K562 (cell line): ENCODE measurements around the gene ZNF473. TPM values are rescaled to one million over a fixed set of nuclear protein-coding genes. Genes with fewer than 3 reads are reported as not detected.
A peak's percentile ranks its signal among the peaks of the same experiment; 100 is the strongest.

Experiments
- BCOR ChIP-seq: fragments of 450-650 bp; IDR thresholded peaks from 2 replicates; pipeline ENCODE4 v1.6.1; 2016
- CBX5 ChIP-seq: IDR thresholded peaks from 2 replicates; pipeline ENCODE4 v1.6.1; 2014; ENCODE audit warnings: low read depth, borderline replicate concordance
- CC2D1A ChIP-seq: fragments of 450-650 bp; IDR thresholded peaks from 2 replicates; pipeline ENCODE4 v1.6.1; 2017; ENCODE audit warnings: mild to moderate bottlenecking
- MAFF ChIP-seq: IDR thresholded peaks from 2 replicates; pipeline ENCODE4 v1.6.1; 2012; ENCODE audit warnings: low read length, improper control_type of control experiment
- PYGO2 ChIP-seq: fragments of 450-650 bp; IDR thresholded peaks from 2 replicates; pipeline ENCODE4 v1.6.1; 2016; ENCODE audit warnings: mild to moderate bottlenecking, missing genetic modification characterization, moderate library complexity, missing compliant biosample characterization
- SMAD4 ChIP-seq: fragments of 250-450 bp; sonication (Bioruptor Pico); conservative IDR thresholded peaks from 2 replicates; pipeline ENCODE4 v1.8.0; 2021; ENCODE audit warnings: inconsistent platforms, mild to moderate bottlenecking, moderate library complexity
- YY1 ChIP-seq, 3 experiments: IDR thresholded peaks; 2 replicates each; pipeline ENCODE4 v1.6.1; 2011; ENCODE audit warnings: low read length in 2 of 3, mild to moderate bottlenecking in 2 of 3, moderate library complexity in 2 of 3, borderline replicate concordance in 1 of 3, control low read depth in 1 of 3, low read depth in 1 of 3; ENCODE audit not compliant: insufficient read depth in 3 of 3, insufficient replicate concordance in 2 of 3, control insufficient read depth in 1 of 3, insufficient read length in 1 of 3; ENCODE audit errors: extremely low read depth in 1 of 3
- ZC3H4 ChIP-seq: sonication (generic); formaldehyde crosslinking; IDR thresholded peaks from 2 replicates; pipeline ENCODE4 v1.9.0; 2021; ENCODE audit warnings: missing genetic modification reagents, borderline replicate concordance
- ZFP36 ChIP-seq: fragments of 150-350 bp; IDR thresholded peaks from 2 replicates; pipeline ENCODE4 v1.6.1; 2018; ENCODE audit warnings: low read length, low read depth; ENCODE audit not compliant: partially characterized antibody
- ZNF232 ChIP-seq: sonication (generic); formaldehyde crosslinking; IDR thresholded peaks from 2 replicates; pipeline ENCODE4 v1.8.0; 2022; ENCODE audit warnings: mild to moderate bottlenecking, missing genetic modification reagents
- ZNF76 ChIP-seq: fragments of 250-450 bp; sonication (Bioruptor Pico); IDR thresholded peaks from 2 replicates; pipeline ENCODE4 v1.4.0; 2020; ENCODE audit warnings: mild to moderate bottlenecking, moderate library complexity, borderline replicate concordance
- polyA plus RNA-seq, 8 experiments: library from polyadenylated mRNA; depleted of rRNA in 4 of 8; stranded (reverse) in 5 of 8; unstranded in 3 of 8; fragments of >200 nt; fragmentation: Nextera tagmentation in 2 of 8; fragmentation: Illumina TruSeq in 1 of 8; extraction: Ambion mirVana in 2 of 8; extraction: Trizol in 1 of 8; gene quantifications; 2 replicates each; pipeline versions ENCODE4 v1.2.1 to v1.2.3, GENCODE V29; 2011 to 2014; ENCODE audit warnings: inconsistent platforms in 1 of 8, missing spikeins in 1 of 8
- total RNA-seq, 7 experiments: library from RNA; depleted of rRNA in 6 of 7; stranded (reverse); fragments of >200 nt in 6 of 7; fragmentation: Illumina TruSeq in 2 of 7; extraction: Trizol in 2 of 7; gene quantifications; 2 replicates each; pipeline versions ENCODE4 v1.2.1 to v1.2.3, GENCODE V29; 2011 to 2021; ENCODE audit warnings: low replicate concordance in 1 of 7
- TF ChIP-seq, protein P1 (sequence below): IDR thresholded peaks from 2 replicates; pipeline ENCODE4 v1.6.1; 2016; ENCODE audit warnings: missing genetic modification characterization, missing compliant biosample characterization
- TF ChIP-seq, protein P2 (sequence below): sonication (generic); formaldehyde crosslinking; IDR thresholded peaks from 2 replicates; pipeline ENCODE4 v1.8.0; 2022; ENCODE audit warnings: mild to moderate bottlenecking, missing genetic modification reagents
- TF ChIP-seq, protein P3 (sequence below): fragments of 250-450 bp; sonication (Bioruptor Pico); IDR thresholded peaks from 2 replicates; pipeline ENCODE4 v1.4.0; 2020
- TF ChIP-seq, protein P4 (sequence below): fragments of 450-650 bp; IDR thresholded peaks from 2 replicates; pipeline ENCODE4 v1.6.1; 2016; ENCODE audit warnings: missing biosample characterization, missing genetic modification characterization
- TF ChIP-seq, protein P5 (sequence below): IDR thresholded peaks from 2 replicates; pipeline ENCODE4 v1.6.1; 2011; ENCODE audit warnings: borderline replicate concordance, low read depth, mild to moderate bottlenecking, moderate library complexity, low read length; ENCODE audit not compliant: insufficient read depth, poor library complexity, severe bottlenecking

ZNF473 gene
- total and polyA plus RNA-seq, 9 of the 15 experiments (the other 6 are each of a cell fraction or from before 2014, with no cell fraction given): 8.2 to 34.0 (median 28.5) TPM

DNA sequence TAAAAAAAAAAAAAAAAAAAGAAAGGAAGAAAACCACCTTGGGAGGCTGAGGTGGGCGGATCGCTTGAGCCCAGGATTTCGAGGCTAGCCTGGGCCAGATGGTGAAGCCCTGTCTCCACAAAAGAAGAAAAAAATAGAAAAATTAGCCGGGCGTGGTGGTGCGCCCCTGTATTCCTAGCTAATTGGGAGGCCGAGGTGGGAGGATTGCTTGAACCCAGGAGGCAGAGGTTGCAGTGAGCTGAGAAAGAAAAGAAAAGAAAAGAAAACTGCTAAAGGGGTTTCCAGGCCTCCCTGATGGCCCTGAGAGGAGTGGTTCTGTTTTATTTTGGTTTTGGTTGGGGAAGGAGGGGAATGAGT lies 723 bp downstream of the ZNF473 start (continued):
- no peak for TF ChIP-seq YY1 (IDR thresholded peaks at IDR 0.05; ENCODE audit: borderline replicate concordance in 1 of 3, control insufficient read depth in 1 of 3, extremely low read depth in 1 of 3, insufficient read depth in 3 of 3, insufficient read length in 1 of 3, insufficient replicate concordance in 2 of 3, low read depth in 1 of 3, low read length in 2 of 3)
- no peak for TF ChIP-seq MAFF
- TF ChIP-seq, protein P1, sequence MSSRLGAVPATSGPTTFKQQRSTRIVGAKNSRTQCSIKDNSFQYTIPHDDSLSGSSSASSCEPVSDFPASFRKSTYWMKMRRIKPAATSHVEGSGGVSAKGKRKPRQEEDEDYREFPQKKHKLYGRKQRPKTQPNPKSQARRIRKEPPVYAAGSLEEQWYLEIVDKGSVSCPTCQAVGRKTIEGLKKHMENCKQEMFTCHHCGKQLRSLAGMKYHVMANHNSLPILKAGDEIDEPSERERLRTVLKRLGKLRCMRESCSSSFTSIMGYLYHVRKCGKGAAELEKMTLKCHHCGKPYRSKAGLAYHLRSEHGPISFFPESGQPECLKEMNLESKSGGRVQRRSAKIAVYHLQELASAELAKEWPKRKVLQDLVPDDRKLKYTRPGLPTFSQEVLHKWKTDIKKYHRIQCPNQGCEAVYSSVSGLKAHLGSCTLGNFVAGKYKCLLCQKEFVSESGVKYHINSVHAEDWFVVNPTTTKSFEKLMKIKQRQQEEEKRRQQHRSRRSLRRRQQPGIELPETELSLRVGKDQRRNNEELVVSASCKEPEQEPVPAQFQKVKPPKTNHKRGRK (tag): 0 out of 2 replicates have a peak, but pooled peaks have one; percentile 30
- TF ChIP-seq ZNF76 (CRISPR knock-in tag): no peak
- TF ChIP-seq, protein P2, sequence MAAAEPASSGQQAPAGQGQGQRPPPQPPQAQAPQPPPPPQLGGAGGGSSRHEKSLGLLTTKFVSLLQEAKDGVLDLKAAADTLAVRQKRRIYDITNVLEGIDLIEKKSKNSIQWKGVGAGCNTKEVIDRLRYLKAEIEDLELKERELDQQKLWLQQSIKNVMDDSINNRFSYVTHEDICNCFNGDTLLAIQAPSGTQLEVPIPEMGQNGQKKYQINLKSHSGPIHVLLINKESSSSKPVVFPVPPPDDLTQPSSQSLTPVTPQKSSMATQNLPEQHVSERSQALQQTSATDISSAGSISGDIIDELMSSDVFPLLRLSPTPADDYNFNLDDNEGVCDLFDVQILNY (CRISPR knock-in tag): no peak
- TF ChIP-seq CBX5: no peak
- no peak for TF ChIP-seq SMAD4 (CRISPR knock-in tag)
- TF ChIP-seq, protein P3, sequence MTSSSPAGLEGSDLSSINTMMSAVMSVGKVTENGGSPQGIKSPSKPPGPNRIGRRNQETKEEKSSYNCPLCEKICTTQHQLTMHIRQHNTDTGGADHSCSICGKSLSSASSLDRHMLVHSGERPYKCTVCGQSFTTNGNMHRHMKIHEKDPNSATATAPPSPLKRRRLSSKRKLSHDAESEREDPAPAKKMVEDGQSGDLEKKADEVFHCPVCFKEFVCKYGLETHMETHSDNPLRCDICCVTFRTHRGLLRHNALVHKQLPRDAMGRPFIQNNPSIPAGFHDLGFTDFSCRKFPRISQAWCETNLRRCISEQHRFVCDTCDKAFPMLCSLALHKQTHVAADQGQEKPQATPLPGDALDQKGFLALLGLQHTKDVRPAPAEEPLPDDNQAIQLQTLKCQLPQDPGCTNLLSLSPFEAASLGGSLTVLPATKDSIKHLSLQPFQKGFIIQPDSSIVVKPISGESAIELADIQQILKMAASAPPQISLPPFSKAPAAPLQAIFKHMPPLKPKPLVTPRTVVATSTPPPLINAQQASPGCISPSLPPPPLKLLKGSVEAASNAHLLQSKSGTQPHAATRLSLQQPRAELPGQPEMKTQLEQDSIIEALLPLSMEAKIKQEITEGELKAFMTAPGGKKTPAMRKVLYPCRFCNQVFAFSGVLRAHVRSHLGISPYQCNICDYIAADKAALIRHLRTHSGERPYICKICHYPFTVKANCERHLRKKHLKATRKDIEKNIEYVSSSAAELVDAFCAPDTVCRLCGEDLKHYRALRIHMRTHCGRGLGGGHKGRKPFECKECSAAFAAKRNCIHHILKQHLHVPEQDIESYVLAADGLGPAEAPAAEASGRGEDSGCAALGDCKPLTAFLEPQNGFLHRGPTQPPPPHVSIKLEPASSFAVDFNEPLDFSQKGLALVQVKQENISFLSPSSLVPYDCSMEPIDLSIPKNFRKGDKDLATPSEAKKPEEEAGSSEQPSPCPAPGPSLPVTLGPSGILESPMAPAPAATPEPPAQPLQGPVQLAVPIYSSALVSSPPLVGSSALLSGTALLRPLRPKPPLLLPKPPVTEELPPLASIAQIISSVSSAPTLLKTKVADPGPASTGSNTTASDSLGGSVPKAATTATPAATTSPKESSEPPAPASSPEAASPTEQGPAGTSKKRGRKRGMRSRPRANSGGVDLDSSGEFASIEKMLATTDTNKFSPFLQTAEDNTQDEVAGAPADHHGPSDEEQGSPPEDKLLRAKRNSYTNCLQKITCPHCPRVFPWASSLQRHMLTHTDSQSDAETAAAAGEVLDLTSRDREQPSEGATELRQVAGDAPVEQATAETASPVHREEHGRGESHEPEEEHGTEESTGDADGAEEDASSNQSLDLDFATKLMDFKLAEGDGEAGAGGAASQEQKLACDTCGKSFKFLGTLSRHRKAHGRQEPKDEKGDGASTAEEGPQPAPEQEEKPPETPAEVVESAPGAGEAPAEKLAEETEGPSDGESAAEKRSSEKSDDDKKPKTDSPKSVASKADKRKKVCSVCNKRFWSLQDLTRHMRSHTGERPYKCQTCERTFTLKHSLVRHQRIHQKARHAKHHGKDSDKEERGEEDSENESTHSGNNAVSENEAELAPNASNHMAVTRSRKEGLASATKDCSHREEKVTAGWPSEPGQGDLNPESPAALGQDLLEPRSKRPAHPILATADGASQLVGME: no peak
- TF ChIP-seq, protein P4, sequence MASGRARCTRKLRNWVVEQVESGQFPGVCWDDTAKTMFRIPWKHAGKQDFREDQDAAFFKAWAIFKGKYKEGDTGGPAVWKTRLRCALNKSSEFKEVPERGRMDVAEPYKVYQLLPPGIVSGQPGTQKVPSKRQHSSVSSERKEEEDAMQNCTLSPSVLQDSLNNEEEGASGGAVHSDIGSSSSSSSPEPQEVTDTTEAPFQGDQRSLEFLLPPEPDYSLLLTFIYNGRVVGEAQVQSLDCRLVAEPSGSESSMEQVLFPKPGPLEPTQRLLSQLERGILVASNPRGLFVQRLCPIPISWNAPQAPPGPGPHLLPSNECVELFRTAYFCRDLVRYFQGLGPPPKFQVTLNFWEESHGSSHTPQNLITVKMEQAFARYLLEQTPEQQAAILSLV (tag): no peak
- TF ChIP-seq, protein P5, sequence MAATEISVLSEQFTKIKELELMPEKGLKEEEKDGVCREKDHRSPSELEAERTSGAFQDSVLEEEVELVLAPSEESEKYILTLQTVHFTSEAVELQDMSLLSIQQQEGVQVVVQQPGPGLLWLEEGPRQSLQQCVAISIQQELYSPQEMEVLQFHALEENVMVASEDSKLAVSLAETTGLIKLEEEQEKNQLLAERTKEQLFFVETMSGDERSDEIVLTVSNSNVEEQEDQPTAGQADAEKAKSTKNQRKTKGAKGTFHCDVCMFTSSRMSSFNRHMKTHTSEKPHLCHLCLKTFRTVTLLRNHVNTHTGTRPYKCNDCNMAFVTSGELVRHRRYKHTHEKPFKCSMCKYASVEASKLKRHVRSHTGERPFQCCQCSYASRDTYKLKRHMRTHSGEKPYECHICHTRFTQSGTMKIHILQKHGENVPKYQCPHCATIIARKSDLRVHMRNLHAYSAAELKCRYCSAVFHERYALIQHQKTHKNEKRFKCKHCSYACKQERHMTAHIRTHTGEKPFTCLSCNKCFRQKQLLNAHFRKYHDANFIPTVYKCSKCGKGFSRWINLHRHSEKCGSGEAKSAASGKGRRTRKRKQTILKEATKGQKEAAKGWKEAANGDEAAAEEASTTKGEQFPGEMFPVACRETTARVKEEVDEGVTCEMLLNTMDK: no peak
- TF ChIP-seq ZNF232: no peak
- no peak for TF ChIP-seq ZC3H4 (CRISPR knock-in tag)
- TF ChIP-seq BCOR: peak; percentile 75
- no peak for TF ChIP-seq ZFP36
- TF ChIP-seq CC2D1A: 0 out of 2 replicates have a peak, but pooled peaks have one; percentile 6
- no peak for TF ChIP-seq PYGO2
